SK-N-SH (cell line): ENCODE measurements around the gene PROX2. TPM values are rescaled to one million over a fixed set of nuclear protein-coding genes. Genes with fewer than 3 reads are reported as not detected.

ENCODE experiments used
- CTCF ChIA-PET: fragments of 300-600, 350-600 bp; formaldehyde crosslinking; extraction: SDS; loops from one replicate; lab custom pipeline; 2021; lab: Yijun Ruan, JAX
- POLR2A ChIA-PET: fragments of 350-600 bp; sonication (Branson Sonifier 250); formaldehyde crosslinking; extraction: SDS; loops from one replicate; lab custom pipeline; 2020; ENCODE audit warnings: antibody characterized with exemption, inconsistent platforms; lab: Yijun Ruan, JAX
- DNase-seq: peaks from one replicate; pipeline ENCODE4 v3.0.0; 2012
- H2AFZ ChIP-seq: fragments of 200-600 bp; sonication (generic); 2 replicates; pipeline ENCODE4 v1.8.1; 2016; ENCODE audit warnings: antibody characterized with exemption, mild to moderate bottlenecking, low read depth
- H3F3A ChIP-seq: fragments of 200-600 bp; sonication (generic); replicated peaks from 2 replicates; pipeline ENCODE3; 2016; ENCODE audit warnings: antibody characterized with exemption, mild to moderate bottlenecking; ENCODE audit not compliant: insufficient read depth
- H3K27ac ChIP-seq, 2 experiments: fragments of 200-500 bp in 1 of 2; fragments of 200-600 bp in 1 of 2; sonication (Bioruptor generic) in 1 of 2; sonication (generic), shearing (Covaris generic) in 1 of 2; 2 replicates each; pipeline versions ENCODE4 v1.5.1 to v1.6.1; 2014 to 2016; ENCODE audit warnings: low read depth in 2 of 2, inconsistent platforms in 1 of 2, low read length in 1 of 2, mild to moderate bottlenecking in 1 of 2, mixed read lengths in 1 of 2
- H3K27me3 ChIP-seq: fragments of 200-600 bp; sonication (generic), shearing (Covaris generic); 2 replicates; pipeline ENCODE4 v1.6.1; 2016; ENCODE audit warnings: mixed run types; ENCODE audit not compliant: insufficient read depth
- H3K36me3 ChIP-seq, 2 experiments: fragments of 200-500 bp in 1 of 2; fragments of 200-600 bp in 1 of 2; sonication (Bioruptor generic) in 1 of 2; sonication (generic) in 1 of 2; replicated peaks in 1 of 2; 2 replicates each; pipeline versions ENCODE3 to v1.5.1; 2014 to 2016; ENCODE audit warnings: low read length in 1 of 2, mild to moderate bottlenecking in 1 of 2; ENCODE audit not compliant: insufficient read depth in 2 of 2, control insufficient read depth in 1 of 2
- H3K4me1 ChIP-seq, 2 experiments: fragments of 200-500 bp in 1 of 2; fragments of 200-600 bp in 1 of 2; sonication (Bioruptor generic) in 1 of 2; sonication (generic), shearing (Covaris generic) in 1 of 2; 2 replicates each; pipeline versions ENCODE4 v1.5.1 to v1.6.1; 2014 to 2016; ENCODE audit warnings: low read depth in 1 of 2, low read length in 1 of 2, mixed run types in 1 of 2; ENCODE audit not compliant: insufficient read depth in 2 of 2, control insufficient read depth in 1 of 2
- H3K4me2 ChIP-seq: fragments of 200-600 bp; sonication (generic), shearing (Covaris generic); 2 replicates; pipeline ENCODE4 v1.6.1; 2017; ENCODE audit warnings: mixed run types
- H3K4me3 ChIP-seq, 2 experiments: fragments of 200-500 bp in 1 of 2; fragments of 200-600 bp in 1 of 2; sonication (Bioruptor generic) in 1 of 2; sonication (generic), shearing (Covaris generic) in 1 of 2; 2 replicates each; pipeline versions ENCODE4 v1.5.1 to v1.8.1; 2014 to 2016; ENCODE audit warnings: low read depth in 2 of 2, inconsistent platforms in 1 of 2, low read length in 1 of 2, mild to moderate bottlenecking in 1 of 2, mixed read lengths in 1 of 2, moderate library complexity in 1 of 2
- H3K79me2 ChIP-seq: fragments of 200-600 bp; sonication (generic); 2 replicates; pipeline ENCODE4 v1.8.1; 2017; ENCODE audit warnings: mild to moderate bottlenecking; ENCODE audit not compliant: insufficient read depth
- H3K9ac ChIP-seq: fragments of 200-600 bp; sonication (generic); 2 replicates; pipeline ENCODE4 v1.6.1; 2017; ENCODE audit warnings: mixed run types
- H3K9me2 ChIP-seq: fragments of 200-600 bp; sonication (generic); 2 replicates; pipeline ENCODE4 v1.6.1; 2017; ENCODE audit warnings: mixed run types
- H3K9me3 ChIP-seq: fragments of 200-600 bp; sonication (generic); 2 replicates; pipeline ENCODE4 v1.6.1; 2017; ENCODE audit warnings: mixed run types, mild to moderate bottlenecking, moderate library complexity
- H4K20me1 ChIP-seq: fragments of 200-600 bp; sonication (generic); 2 replicates; pipeline ENCODE4 v1.6.1; 2017; ENCODE audit warnings: mild to moderate bottlenecking, mixed run types; ENCODE audit not compliant: insufficient read depth
- CHD2 ChIP-seq: fragments of 150-350 bp; IDR thresholded peaks from 2 replicates; pipeline ENCODE4 v1.6.1; 2018; ENCODE audit warnings: low read length; ENCODE audit not compliant: partially characterized antibody
- CTCF ChIP-seq: fragments of 200-600 bp; sonication (generic); IDR thresholded peaks from 2 replicates; pipeline ENCODE4 v1.6.1; 2017; ENCODE audit warnings: antibody characterized with exemption, mild to moderate bottlenecking, moderate library complexity
- EP300 ChIP-seq, 2 experiments: IDR thresholded peaks; 2 replicates each; pipeline versions ENCODE4 v1.4.0 to v1.6.1; 2012; ENCODE audit warnings: borderline replicate concordance in 1 of 2, low read depth in 1 of 2, low read length in 1 of 2
- FOSL2 ChIP-seq: IDR thresholded peaks from 2 replicates; pipeline ENCODE4 v1.4.0; 2012; ENCODE audit warnings: low read depth, mild to moderate bottlenecking, moderate library complexity, borderline replicate concordance
- GABPA ChIP-seq: IDR thresholded peaks from 2 replicates; pipeline ENCODE4 v1.4.0; 2012; ENCODE audit warnings: low read depth, mild to moderate bottlenecking
- GATA2 ChIP-seq: sonication (generic); formaldehyde crosslinking; IDR thresholded peaks from 2 replicates; pipeline ENCODE4 v1.5.0; 2020; ENCODE audit warnings: mild to moderate bottlenecking, missing genetic modification reagents
- JUND ChIP-seq: IDR thresholded peaks from 2 replicates; pipeline ENCODE4 v1.4.0; 2012
- MXI1 ChIP-seq: IDR thresholded peaks from 2 replicates; pipeline ENCODE4 v1.6.1; 2012; ENCODE audit warnings: mild to moderate bottlenecking, low read depth, low read length, improper control_type of control experiment
- PBX3 ChIP-seq: IDR thresholded peaks from 2 replicates; pipeline ENCODE4; 2012
- REST ChIP-seq: IDR thresholded peaks from 2 replicates; pipeline ENCODE4 v1.6.1; 2012; ENCODE audit warnings: mild to moderate bottlenecking, low read depth, low read length, moderate library complexity
- SIN3A ChIP-seq: IDR thresholded peaks from 2 replicates; pipeline ENCODE4 v1.6.1; 2012; ENCODE audit warnings: low read depth, mild to moderate bottlenecking, low read length, moderate library complexity, borderline replicate concordance
- SMC3 ChIP-seq: IDR thresholded peaks from 2 replicates; pipeline ENCODE4 v1.6.1; 2012; ENCODE audit warnings: low read depth, low read length, improper control_type of control experiment
- TCF12 ChIP-seq: IDR thresholded peaks from 2 replicates; pipeline ENCODE4 v1.4.0; 2012
- TEAD4 ChIP-seq: IDR thresholded peaks from 2 replicates; pipeline ENCODE4 v1.4.0; 2012; ENCODE audit warnings: mild to moderate bottlenecking, borderline replicate concordance; ENCODE audit not compliant: insufficient read depth
- USF1 ChIP-seq: IDR thresholded peaks from 2 replicates; pipeline ENCODE4 v1.4.0; 2012; ENCODE audit warnings: low read depth, borderline replicate concordance
- WGBS: methylation state at CpG from one replicate; pipeline ENCODE4 v1.1.6; 2017; ENCODE audit warnings: low lambda C conversion rate; 5-methylcytosine and 5-hydroxymethylcytosine counted together
- polyA plus RNA-seq, 3 experiments: library from polyadenylated mRNA; depleted of rRNA; stranded (reverse); fragments of >200 nt; gene quantifications; 2 replicates each; pipeline ENCODE4 v1.2.3, GENCODE V29; 2012

PROX2 gene
- polyA plus RNA-seq, 1 of the 3 experiments (the other 2 are of a cell fraction): not detected

GRCh38 chr14:74858022-74858421 lies 17.9 kb downstream of the PROX2 start:
- WGBS: 55% methylated on average over 1 of the region's 1 CpG
- H3K9me3 ChIP-seq: no peaks in the 10 kb centered on the region
- no peak overlapping the region for H3K27ac ChIP-seq
- H3K4me3 ChIP-seq: no peak overlapping the region
- ChIA-PET POLR2A (interaction anchor here (1.4 kb wide), 1 partner anchor 48 kb away, joined by 4 read pairs; no protein-coding TSS in a partner anchor), CTCF (interaction anchor here (0.9 to 20.8 kb wide), 5 partner anchors 8 to 231 kb away, joined by 3 to 537 read pairs (median 6); no protein-coding TSS in a partner anchor)
- no peaks in the 10 kb centered on the region for H3K36me3 ChIP-seq
- H3K9me2 ChIP-seq: no peaks in the 10 kb centered on the region
- peaks cover 0 to 19% of the 10 kb centered on the region in 2 experiments; a peak in 2 of 4 replicates for H3K4me1 ChIP-seq
- no peak for TF ChIP-seq MXI1
- TF ChIP-seq TEAD4: no peak
- TF ChIP-seq REST: no peak
- no peak for TF ChIP-seq PBX3
- TF ChIP-seq CTCF: no peak
- TF ChIP-seq FOSL2: no peak
- no peak for TF ChIP-seq USF1
- TF ChIP-seq CHD2: no peak
- no peak for TF ChIP-seq TCF12
- no peak for TF ChIP-seq GABPA
- TF ChIP-seq GATA2 (CRISPR knock-in tag): no peak
- TF ChIP-seq SIN3A: no peak
- no peak for TF ChIP-seq JUND
- no peak for TF ChIP-seq EP300 (IDR thresholded peaks at IDR 0.05; ENCODE audit: borderline replicate concordance in 1 of 2, low read depth in 1 of 2, low read length in 1 of 2)
- TF ChIP-seq SMC3: no peak
- DNase-seq: no peak
- H3K4me2 ChIP-seq: no peak overlapping the region
- H3K79me2 ChIP-seq: no peaks in the 10 kb centered on the region
- no peaks in the 10 kb centered on the region for H3K27me3 ChIP-seq
- H2AFZ ChIP-seq: no peak overlapping the region
- no peaks in the 10 kb centered on the region for H4K20me1 ChIP-seq
- peaks cover 3% of the 10 kb centered on the region for H3F3A ChIP-seq
- no peak overlapping the region for H3K9ac ChIP-seq
